GM21515 (cell line): ENCODE results near the gene INPP5F.

ENCODE experiments used
- ATAC-seq: cut with Tn5 transposase; IDR thresholded peaks from one replicate; pipeline ENCODE4 v1.9.1; 2021; ENCODE audit not compliant: unreplicated experiment

INPP5F gene, protein sequence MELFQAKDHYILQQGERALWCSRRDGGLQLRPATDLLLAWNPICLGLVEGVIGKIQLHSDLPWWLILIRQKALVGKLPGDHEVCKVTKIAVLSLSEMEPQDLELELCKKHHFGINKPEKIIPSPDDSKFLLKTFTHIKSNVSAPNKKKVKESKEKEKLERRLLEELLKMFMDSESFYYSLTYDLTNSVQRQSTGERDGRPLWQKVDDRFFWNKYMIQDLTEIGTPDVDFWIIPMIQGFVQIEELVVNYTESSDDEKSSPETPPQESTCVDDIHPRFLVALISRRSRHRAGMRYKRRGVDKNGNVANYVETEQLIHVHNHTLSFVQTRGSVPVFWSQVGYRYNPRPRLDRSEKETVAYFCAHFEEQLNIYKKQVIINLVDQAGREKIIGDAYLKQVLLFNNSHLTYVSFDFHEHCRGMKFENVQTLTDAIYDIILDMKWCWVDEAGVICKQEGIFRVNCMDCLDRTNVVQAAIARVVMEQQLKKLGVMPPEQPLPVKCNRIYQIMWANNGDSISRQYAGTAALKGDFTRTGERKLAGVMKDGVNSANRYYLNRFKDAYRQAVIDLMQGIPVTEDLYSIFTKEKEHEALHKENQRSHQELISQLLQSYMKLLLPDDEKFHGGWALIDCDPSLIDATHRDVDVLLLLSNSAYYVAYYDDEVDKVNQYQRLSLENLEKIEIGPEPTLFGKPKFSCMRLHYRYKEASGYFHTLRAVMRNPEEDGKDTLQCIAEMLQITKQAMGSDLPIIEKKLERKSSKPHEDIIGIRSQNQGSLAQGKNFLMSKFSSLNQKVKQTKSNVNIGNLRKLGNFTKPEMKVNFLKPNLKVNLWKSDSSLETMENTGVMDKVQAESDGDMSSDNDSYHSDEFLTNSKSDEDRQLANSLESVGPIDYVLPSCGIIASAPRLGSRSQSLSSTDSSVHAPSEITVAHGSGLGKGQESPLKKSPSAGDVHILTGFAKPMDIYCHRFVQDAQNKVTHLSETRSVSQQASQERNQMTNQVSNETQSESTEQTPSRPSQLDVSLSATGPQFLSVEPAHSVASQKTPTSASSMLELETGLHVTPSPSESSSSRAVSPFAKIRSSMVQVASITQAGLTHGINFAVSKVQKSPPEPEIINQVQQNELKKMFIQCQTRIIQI

DNA sequence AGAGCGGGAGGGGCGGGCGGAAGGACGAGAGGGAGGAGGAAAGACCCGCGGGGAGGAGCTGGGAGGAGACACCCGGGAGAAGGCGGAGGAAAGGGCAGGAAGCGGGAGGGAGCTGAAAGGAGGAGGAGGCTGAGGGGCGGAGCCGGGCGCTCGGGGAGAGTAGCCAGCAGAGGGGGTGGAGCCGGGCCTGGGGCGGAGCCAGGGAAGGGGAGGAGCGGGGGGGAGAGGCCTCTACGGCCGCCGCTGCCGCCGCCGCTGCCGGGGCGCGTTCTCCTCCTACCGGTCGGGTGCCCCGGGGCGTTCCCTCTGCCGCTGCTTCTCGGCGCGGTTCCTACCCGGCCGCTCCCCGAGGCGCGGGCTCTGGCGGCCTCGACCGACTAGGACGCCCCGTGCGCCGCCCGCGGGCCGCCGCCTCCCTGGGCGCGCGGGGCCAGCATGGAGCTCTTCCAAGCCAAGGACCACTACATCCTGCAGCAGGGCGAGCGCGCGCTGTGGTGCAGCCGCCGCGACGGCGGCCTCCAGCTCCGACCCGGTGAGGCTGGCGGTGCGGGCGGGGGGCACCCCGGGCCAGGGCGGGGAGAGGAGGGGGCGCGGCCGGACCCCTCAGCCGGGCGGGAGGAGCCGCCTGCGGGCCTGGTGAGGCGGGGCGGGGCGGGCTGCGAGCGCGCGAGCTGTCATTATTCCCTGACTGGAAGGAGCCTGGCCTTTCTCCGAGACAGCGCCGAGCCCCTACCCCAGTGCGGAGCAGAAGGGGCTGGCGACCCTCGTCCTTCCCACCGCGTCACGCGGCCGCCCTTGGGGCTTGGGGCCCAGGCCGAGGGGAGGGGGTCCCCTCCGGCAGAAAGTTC is at the start of gene INPP5F:
TSS of gene INPP5F (plus strand) at position 223 of the 848 bp plus-strand sequence. CDS start at position 436, 213 bp downstream.
- ATAC-seq = peak; percentile 85

DNA sequence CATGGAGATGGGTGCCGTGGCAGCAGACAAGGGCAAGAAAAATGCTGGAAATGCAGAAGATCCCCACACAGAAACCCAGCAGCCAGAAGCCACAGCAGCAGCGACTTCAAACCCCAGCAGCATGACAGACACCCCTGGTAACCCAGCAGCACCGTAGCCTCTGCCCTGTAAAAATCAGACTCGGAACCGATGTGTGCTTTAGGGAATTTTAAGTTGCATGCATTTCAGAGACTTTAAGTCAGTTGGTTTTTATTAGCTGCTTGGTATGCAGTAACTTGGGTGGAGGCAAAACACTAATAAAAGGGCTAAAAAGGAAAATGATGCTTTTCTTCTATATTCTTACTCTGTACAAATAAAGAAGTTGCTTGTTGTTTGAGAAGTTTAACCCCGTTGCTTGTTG is 48.7 kb upstream of the INPP5F start:
- no peak for ATAC-seq

DNA sequence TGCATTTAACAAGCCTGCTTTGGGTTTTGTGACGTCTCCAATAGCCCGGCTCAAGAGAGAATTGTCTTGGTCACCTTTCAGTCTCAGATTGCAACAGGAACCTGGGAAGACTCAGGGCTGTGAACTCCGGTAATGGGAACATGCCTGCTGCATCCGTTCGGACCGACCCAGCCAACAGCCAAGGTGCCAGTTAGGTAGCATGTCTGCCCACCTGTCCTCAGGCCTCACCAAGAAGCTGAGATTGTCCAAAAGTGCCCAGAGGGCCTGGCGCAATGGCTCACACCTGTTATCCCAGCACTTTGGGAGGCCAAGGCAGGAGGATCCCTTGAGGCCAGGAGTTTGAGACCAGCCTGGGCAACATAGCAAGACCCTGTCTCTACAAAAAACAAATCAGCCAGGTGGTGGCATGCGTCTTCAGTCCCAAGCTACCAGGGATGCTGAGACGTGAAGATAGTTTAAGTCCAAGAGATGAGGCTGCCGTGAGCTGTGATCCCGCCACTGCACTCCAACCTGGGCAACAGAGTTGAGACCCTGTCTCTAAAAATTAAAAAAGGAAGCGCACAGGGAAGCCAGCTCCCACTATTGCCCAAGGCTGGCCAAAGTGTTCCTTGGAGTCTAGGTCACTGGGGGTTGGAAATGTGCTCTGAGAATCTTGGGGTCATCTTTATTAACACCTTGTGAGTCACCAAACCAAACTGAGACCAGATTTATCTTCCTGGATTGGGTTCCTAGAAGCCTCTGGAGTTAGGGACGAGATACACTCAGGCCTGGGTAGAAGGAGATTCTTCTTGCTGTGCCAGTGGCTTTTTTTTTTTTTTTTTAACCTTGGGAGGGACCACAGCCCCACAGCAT is 47.7 kb upstream of the INPP5F start:
- no peak for ATAC-seq

GRCh38 chr10:119679480-119679829 is 46.4 kb upstream of the INPP5F start:
- no peak for ATAC-seq

- no peak for ATAC-seq
Measured at GRCh38 chr10:119680050-119680449, 45.8 kb upstream of the INPP5F start.

- ATAC-seq = no peak
Measured at GRCh38 chr10:119680650-119681081, 45.2 kb upstream of the INPP5F start.

- ATAC-seq = peak; percentile 87
Measured at GRCh38 chr10:119686465-119687191, 39.2 kb upstream of the INPP5F start.

DNA sequence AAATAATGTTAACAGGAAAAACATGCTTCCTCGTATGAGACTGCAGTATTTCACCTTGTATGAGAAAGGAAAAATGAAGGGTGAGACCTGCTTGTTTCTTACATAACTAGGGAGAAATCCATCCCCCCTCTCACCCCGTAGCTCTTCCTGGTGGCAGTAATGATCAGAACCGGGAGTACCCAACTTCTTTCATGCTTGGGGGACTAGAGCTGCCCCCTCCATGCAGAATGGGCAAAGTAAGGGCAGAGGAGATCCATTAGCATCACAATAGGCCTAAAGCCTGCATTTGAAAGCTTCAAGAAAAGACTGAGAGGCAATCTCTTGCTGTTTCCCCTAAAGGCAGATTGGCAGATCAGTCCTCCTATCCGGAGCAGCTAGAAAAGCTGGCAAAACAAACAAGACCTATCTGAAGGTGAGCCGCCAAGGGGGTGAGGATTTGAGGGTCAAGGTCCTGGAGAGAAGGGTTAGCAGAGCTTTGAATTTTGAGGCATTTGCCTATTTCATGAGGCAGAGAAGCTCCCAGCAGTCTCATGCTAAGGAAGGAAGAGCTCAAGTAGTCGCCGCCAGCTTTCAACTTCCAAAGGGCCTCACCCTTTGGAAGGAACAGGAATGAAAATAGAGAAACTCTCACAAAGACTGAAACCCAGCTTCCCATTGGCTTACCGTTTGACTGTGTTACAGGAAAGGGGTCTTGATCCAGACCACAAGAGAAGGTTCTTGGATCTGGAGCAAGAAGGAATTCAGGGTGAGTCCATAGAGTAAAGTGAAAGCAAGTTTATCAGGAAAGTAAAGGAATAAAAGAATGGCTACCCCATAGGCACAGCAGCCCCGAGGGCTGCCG is 38.4 kb upstream of the INPP5F start:
- no peak for ATAC-seq

DNA sequence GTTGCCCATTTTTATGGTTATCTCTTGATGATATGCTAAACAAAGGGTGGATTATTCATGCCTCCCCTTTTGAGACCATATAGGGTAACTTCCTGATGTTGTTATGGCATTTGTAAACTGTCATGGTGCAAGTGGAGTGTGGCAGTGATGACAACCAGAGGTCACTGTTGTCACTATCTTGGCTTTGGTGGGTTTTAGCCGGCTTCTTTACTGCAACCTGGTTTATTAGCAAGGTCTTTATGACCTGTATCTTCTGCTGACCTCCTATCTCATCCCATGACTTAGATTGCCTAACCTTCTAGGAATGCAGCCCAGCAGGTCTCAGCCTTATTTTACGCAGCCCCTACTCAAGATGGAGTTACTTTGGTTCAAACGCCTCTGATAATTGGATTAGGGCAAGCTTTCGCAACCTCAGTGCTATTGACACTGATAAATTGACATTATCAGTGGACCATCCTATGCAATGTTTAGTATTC is 37.8 kb upstream of the INPP5F start:
- no peak for ATAC-seq

- no peak for ATAC-seq
Measured at GRCh38 chr10:119689016-119689580, 36.8 kb upstream of the INPP5F start.

DNA sequence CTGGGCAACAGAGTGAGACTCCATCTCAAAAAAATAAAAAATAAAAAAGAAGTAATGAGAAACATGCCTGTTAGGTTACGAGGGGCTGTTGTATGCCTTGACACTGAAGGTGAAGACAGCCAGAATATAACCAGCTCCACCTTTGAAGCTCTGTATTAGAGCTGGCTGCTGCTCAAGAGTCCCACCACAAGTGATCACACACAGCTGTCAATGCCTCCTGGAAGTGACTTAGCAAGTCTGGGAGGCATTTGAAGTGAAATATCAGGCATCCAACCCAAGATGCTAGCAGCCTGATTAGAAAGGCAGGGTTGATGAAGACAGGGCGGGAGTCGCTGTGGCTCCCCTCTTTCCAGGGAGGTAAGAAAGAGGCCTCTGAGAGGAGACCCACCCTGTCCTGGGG is 34.1 kb upstream of the INPP5F start:
- no peak for ATAC-seq

- no peak for ATAC-seq
Measured at GRCh38 chr10:119693262-119693957, 32.4 kb upstream of the INPP5F start.

- ATAC-seq = no peak
Measured at GRCh38 chr10:119694608-119695007, 31.2 kb upstream of the INPP5F start.

DNA sequence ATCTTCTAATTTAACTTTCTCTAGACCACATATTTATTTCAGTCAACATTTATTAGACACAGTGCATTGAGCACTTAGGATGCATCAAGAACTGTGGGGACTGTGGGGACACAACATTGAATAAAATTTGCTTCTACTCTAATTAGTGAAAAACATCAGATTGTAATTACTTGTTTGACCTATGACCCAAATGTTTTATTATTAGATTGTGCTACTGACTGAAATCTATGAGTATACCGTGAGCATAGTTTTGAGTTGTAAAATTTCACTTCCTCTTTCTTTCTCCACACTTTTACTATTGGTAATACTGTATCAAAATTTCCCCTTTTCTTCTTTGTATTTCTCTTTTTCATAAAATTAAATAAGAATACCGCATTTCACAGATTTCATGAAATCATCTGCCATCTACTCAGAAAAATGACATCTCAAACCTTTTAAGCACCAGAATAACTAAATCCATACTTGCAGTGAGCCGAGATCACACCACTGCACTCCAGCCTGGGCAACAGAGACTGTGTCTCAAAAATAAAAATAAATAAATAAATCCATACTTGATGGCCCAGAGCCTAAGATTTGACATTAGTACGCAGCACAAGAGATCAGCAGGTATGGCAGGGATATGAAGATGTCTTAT is 25.4 kb upstream of the INPP5F start:
- peak; percentile 51 for ATAC-seq

- ATAC-seq = no peak
Measured at GRCh38 chr10:119701861-119702260, 24.0 kb upstream of the INPP5F start.

DNA sequence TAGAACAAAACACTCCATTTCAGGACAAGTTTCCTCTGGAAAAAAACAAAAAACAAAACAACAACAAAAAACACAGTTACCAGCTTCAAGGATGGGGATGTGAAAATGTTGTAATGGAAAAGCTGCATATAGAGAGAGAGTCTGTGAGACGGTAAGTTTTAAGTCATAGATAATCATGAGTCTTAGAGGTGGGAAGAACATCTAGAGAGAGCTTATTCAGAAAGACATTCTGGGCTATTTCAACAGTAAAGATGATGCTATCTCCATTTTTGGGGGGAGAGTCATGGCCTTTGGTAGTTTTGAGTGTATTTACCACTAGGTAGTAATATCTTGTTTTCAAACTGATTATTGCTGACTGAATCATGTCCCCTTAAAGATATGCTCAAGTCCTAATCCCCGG is 23.3 kb upstream of the INPP5F start:
- no peak for ATAC-seq
